ENCODE measurements around the gene CNDP2.

- TF ChIP-seq SIN3A (IDR thresholded peaks at IDR 0.05; ENCODE audit: borderline replicate concordance, insufficient read depth, low read depth, low read length) (no peak), CTCF (IDR thresholded peaks at IDR 0.05) (no peak), POLR2AphosphoS5 (IDR thresholded peaks at IDR 0.05; ENCODE audit: low read depth, low read length) (no peak), TCF7L2 (IDR thresholded peaks at IDR 0.05; ENCODE audit: low read depth, low read length) (no peak)
These were observed 75.9 kb downstream of the CNDP2 start for GRCh38 chr18:74571895-74572680.

All from Panc1 (cell line).